HepG2 (cell line): ENCODE data around the gene TBX6. TPM values are rescaled to one million over a fixed set of nuclear protein-coding genes. Genes with fewer than 3 reads are reported as not detected.

Source experiments
- ATF7 ChIP-seq, 2 experiments: fragments of 450-650 bp in 1 of 2; sonication (generic) in 1 of 2; formaldehyde crosslinking in 1 of 2; IDR thresholded peaks; 2 replicates each; pipeline versions ENCODE4 v1.4.0 to v1.6.1; 2016 to 2020; ENCODE audit warnings: antibody characterized with exemption in 1 of 2, mild to moderate bottlenecking in 1 of 2, missing genetic modification reagents in 1 of 2
- CSRNP2 ChIP-seq: sonication (generic); formaldehyde crosslinking; conservative IDR thresholded peaks from 2 replicates; pipeline ENCODE4 v1.8.0; 2022; ENCODE audit warnings: low read depth, missing genetic modification reagents
- CTCF ChIP-seq: sonication (generic); formaldehyde crosslinking; IDR thresholded peaks from 2 replicates; pipeline ENCODE4 v1.5.0; 2020; ENCODE audit warnings: mild to moderate bottlenecking, missing genetic modification reagents, moderate library complexity
- DPF2 ChIP-seq: sonication (generic); formaldehyde crosslinking; IDR thresholded peaks from 2 replicates; pipeline ENCODE4 v1.4.0; 2020; ENCODE audit warnings: mild to moderate bottlenecking, low read depth, missing genetic modification reagents, borderline replicate concordance
- FOXK1 ChIP-seq: sonication (generic); formaldehyde crosslinking; IDR thresholded peaks from 2 replicates; pipeline ENCODE4 v1.4.0; 2020; ENCODE audit warnings: low read depth, missing genetic modification reagents, borderline replicate concordance
- MIER3 ChIP-seq: IDR thresholded peaks from 2 replicates; pipeline ENCODE4 v1.6.1; 2016; ENCODE audit warnings: missing compliant biosample characterization, borderline replicate concordance
- MNT ChIP-seq: fragments of 450-650 bp; IDR thresholded peaks from 2 replicates; pipeline ENCODE4 v1.6.1; 2016
- SOX13 ChIP-seq, 3 experiments: fragments of 450-650 bp in 1 of 3; sonication (generic) in 1 of 3; formaldehyde crosslinking in 1 of 3; IDR thresholded peaks in 2 of 3; conservative IDR thresholded peaks in 1 of 3; 2 replicates each; pipeline versions ENCODE4 v1.5.0 to v1.6.1; 2016 to 2020; ENCODE audit warnings: antibody characterized with exemption in 1 of 3, mild to moderate bottlenecking in 1 of 3, missing compliant biosample characterization in 1 of 3, missing genetic modification reagents in 1 of 3, moderate library complexity in 1 of 3
- SP4 ChIP-seq: sonication (generic); formaldehyde crosslinking; IDR thresholded peaks from 2 replicates; pipeline ENCODE4 v1.8.1; 2023; ENCODE audit warnings: mild to moderate bottlenecking, missing genetic modification reagents
- TARDBP ChIP-seq: sonication (generic); formaldehyde crosslinking; IDR thresholded peaks from 2 replicates; pipeline ENCODE4 v1.8.0; 2022; ENCODE audit warnings: mild to moderate bottlenecking, missing genetic modification reagents
- TOE1 ChIP-seq: sonication (generic); formaldehyde crosslinking; IDR thresholded peaks from 2 replicates; pipeline ENCODE4 v1.4.0; 2020; ENCODE audit warnings: mild to moderate bottlenecking, missing genetic modification reagents
- WIZ ChIP-seq: sonication (generic); formaldehyde crosslinking; IDR thresholded peaks from 2 replicates; pipeline ENCODE4 v1.5.1; 2020; ENCODE audit warnings: mild to moderate bottlenecking, missing genetic modification reagents
- ZBTB26 ChIP-seq: IDR thresholded peaks from 2 replicates; pipeline ENCODE4 v1.6.1; 2016; ENCODE audit warnings: missing compliant biosample characterization, missing genetic modification reagents, borderline replicate concordance
- ZNF205 ChIP-seq: IDR thresholded peaks from 2 replicates; pipeline ENCODE4 v1.6.1; 2018; ENCODE audit warnings: missing biosample characterization, missing genetic modification reagents
- ZNF234 ChIP-seq: sonication (generic); formaldehyde crosslinking; conservative IDR thresholded peaks from 2 replicates; pipeline ENCODE4 v1.5.1; 2020; ENCODE audit warnings: mild to moderate bottlenecking, missing genetic modification reagents
- ZNF296 ChIP-seq: sonication (generic); formaldehyde crosslinking; conservative IDR thresholded peaks from 2 replicates; pipeline ENCODE4 v1.5.0; 2020; ENCODE audit warnings: mild to moderate bottlenecking, missing genetic modification reagents
- ZNF34 ChIP-seq: sonication (generic); formaldehyde crosslinking; IDR thresholded peaks from 2 replicates; pipeline ENCODE4 v1.4.0; 2020; ENCODE audit warnings: mild to moderate bottlenecking, missing genetic modification reagents, borderline replicate concordance
- ZNF510 ChIP-seq: sonication (generic); formaldehyde crosslinking; IDR thresholded peaks from 2 replicates; pipeline ENCODE4 v1.4.0; 2020; ENCODE audit warnings: low read depth, mild to moderate bottlenecking, missing genetic modification reagents
- ZNF800 ChIP-seq: sonication (generic); formaldehyde crosslinking; IDR thresholded peaks from 2 replicates; pipeline ENCODE4 v1.4.0; 2020; ENCODE audit warnings: missing genetic modification reagents
- ZSCAN30 ChIP-seq: sonication (generic); formaldehyde crosslinking; IDR thresholded peaks from 2 replicates; pipeline ENCODE4 v1.5.0; 2020; ENCODE audit warnings: mild to moderate bottlenecking, missing genetic modification reagents
- polyA plus RNA-seq, 8 experiments: library from polyadenylated mRNA; depleted of rRNA in 3 of 8; stranded (reverse) in 7 of 8; unstranded in 1 of 8; fragments of >200 nt; fragmentation: Illumina TruSeq in 4 of 8; extraction: Trizol in 4 of 8; gene quantifications; 2 replicates each; pipeline versions ENCODE4 v1.2.1 to v1.2.3, GENCODE V29; 2011 to 2016; ENCODE audit warnings: low read depth in 4 of 8, missing spikeins in 1 of 8, mixed read lengths in 1 of 8; ENCODE audit not compliant: insufficient read depth in 1 of 8
- total RNA-seq, 5 experiments: library from RNA; depleted of rRNA; stranded (reverse); fragments of >200 nt; fragmentation: Illumina TruSeq; extraction: Trizol; gene quantifications; 2 replicates each; pipeline ENCODE4 v1.2.3, GENCODE V29; 2016; ENCODE audit warnings: low read depth in 1 of 5

The TBX6 gene
- total and polyA plus RNA-seq, 2 of the 13 experiments (the other 11 are each of a cell fraction or from before 2014, with no cell fraction given) = 0.24 to 0.42 TPM

- 0 out of 2 replicates have a peak, but pooled peaks have one; percentile 41 for TF ChIP-seq SP4 (CRISPR knock-in tag)
- TF ChIP-seq DPF2 (CRISPR knock-in tag) = 0 out of 2 replicates have a peak, but pooled peaks have one; percentile 8
- TF ChIP-seq ZBTB26 = no peak
- TF ChIP-seq ATF7 (IDR thresholded peaks at IDR 0.05) = no peak
- 0 out of 2 replicates have a peak, but pooled peaks have one; percentile 42 for TF ChIP-seq ATF7 (CRISPR knock-in tag; IDR thresholded peaks at IDR 0.05)
- TF ChIP-seq SOX13 (IDR thresholded peaks at IDR 0.05) = no peak
- no peak for TF ChIP-seq SOX13 (CRISPR knock-in tag; conservative IDR thresholded peaks at IDR 0.05 in 1 of 2, IDR thresholded peaks at IDR 0.05 in 1 of 2)
- no peak for TF ChIP-seq ZNF510 (CRISPR knock-in tag)
- 0 out of 2 replicates have a peak, but pooled peaks have one; percentile 18 for TF ChIP-seq ZNF34 (CRISPR knock-in tag)
- TF ChIP-seq MIER3 (CRISPR knock-in tag) = no peak
- TF ChIP-seq ZNF234 (CRISPR knock-in tag) = no peak
- no peak for TF ChIP-seq CTCF (CRISPR knock-in tag)
- TF ChIP-seq TARDBP = no peak
- no peak for TF ChIP-seq ZNF205 (CRISPR knock-in tag)
- no peak for TF ChIP-seq ZNF800 (CRISPR knock-in tag)
- no peak for TF ChIP-seq WIZ
- TF ChIP-seq CSRNP2 = no peak
- TF ChIP-seq TOE1 (CRISPR knock-in tag) = no peak
- TF ChIP-seq MNT = no peak
- no peak for TF ChIP-seq FOXK1 (CRISPR knock-in tag)
- TF ChIP-seq ZNF296 (CRISPR knock-in tag) = peak; percentile 39; the same call in 1 of the 2 replicates
- TF ChIP-seq ZSCAN30 = no peak
Measured at GRCh38 chr16:30090610-30091331, 953 bp downstream of the TBX6 start (continued).
